GM18873 (cell line): Measurements from ENCODE around the gene CISH.
A peak's percentile ranks its signal among the peaks of the same experiment; 100 is the strongest.

Experiments
- ATAC-seq: cut with Tn5 transposase; IDR thresholded peaks from one replicate; pipeline ENCODE4 v1.9.1; 2021; ENCODE audit warnings: mild to moderate bottlenecking, moderate library complexity, moderate number of reproducible peaks; ENCODE audit not compliant: unreplicated experiment, low FRiP score

The CISH gene

GRCh38 chr3:50639055-50639494 lies 27.5 kb upstream of the CISH start:
- ATAC-seq, result no peak

- no peak for ATAC-seq
Measured at GRCh38 chr3:50637945-50638344, 26.4 kb upstream of the CISH start.

GRCh38 chr3:50637011-50637410 lies 25.4 kb upstream of the CISH start:
- no peak for ATAC-seq

- no peak for ATAC-seq
Measured at GRCh38 chr3:50635066-50635465, 23.5 kb upstream of the CISH start.

- no peak for ATAC-seq
Measured at GRCh38 chr3:50633230-50633790, 21.7 kb upstream of the CISH start.

GRCh38 chr3:50632450-50632849 lies 20.9 kb upstream of the CISH start:
- ATAC-seq, result no peak

- ATAC-seq, result no peak
Measured at GRCh38 chr3:50630877-50631276, 19.3 kb upstream of the CISH start.

GRCh38 chr3:50630394-50630793 lies 18.8 kb upstream of the CISH start:
- ATAC-seq, result no peak

- ATAC-seq, result no peak
Measured at GRCh38 chr3:50628601-50629000, 17.0 kb upstream of the CISH start.

- no peak for ATAC-seq
Measured at GRCh38 chr3:50627407-50628051, 16.0 kb upstream of the CISH start.

GRCh38 chr3:50626401-50626800 lies 14.8 kb upstream of the CISH start:
- ATAC-seq, result no peak

- ATAC-seq, result no peak
Measured at GRCh38 chr3:50625231-50626182, 13.9 kb upstream of the CISH start.

- ATAC-seq, result no peak
Measured at GRCh38 chr3:50624634-50625033, 13.1 kb upstream of the CISH start.

- ATAC-seq, result no peak
Measured at GRCh38 chr3:50623840-50624474, 12.4 kb upstream of the CISH start.

GRCh38 chr3:50622881-50623280 lies 11.3 kb upstream of the CISH start:
- ATAC-seq, result no peak

- no peak for ATAC-seq
Measured at GRCh38 chr3:50620820-50621219, 9.2 kb upstream of the CISH start.

- ATAC-seq, result no peak
Measured at GRCh38 chr3:50620420-50620819, 8.8 kb upstream of the CISH start.

GRCh38 chr3:50617911-50618481 lies 6.4 kb upstream of the CISH start:
- ATAC-seq, result no peak

GRCh38 chr3:50617096-50617791 lies 5.7 kb upstream of the CISH start, which contains the start of gene MAPKAPK3:
MAPKAPK3 (plus strand) TSS chr3:50617151; CDS start chr3:50617566, 415 bp downstream.
- ATAC-seq, result peak; percentile 8

- peak; percentile 57 for ATAC-seq
Measured at GRCh38 chr3:50616770-50617095, 5.2 kb upstream of the CISH start.
